Right kidney (tissue), 1 donor: ENCODE results near the gene PGBD5.
"Not testable (repeated sequence)": the region's sequence is repeated elsewhere in the genome, so short reads cannot be mapped to it uniquely, and the experiment has no call there.

Experiments
- DNase-seq: peaks from one replicate; pipeline ENCODE4 v3.0.0-alpha.2; 2016

The PGBD5 gene

DNA sequence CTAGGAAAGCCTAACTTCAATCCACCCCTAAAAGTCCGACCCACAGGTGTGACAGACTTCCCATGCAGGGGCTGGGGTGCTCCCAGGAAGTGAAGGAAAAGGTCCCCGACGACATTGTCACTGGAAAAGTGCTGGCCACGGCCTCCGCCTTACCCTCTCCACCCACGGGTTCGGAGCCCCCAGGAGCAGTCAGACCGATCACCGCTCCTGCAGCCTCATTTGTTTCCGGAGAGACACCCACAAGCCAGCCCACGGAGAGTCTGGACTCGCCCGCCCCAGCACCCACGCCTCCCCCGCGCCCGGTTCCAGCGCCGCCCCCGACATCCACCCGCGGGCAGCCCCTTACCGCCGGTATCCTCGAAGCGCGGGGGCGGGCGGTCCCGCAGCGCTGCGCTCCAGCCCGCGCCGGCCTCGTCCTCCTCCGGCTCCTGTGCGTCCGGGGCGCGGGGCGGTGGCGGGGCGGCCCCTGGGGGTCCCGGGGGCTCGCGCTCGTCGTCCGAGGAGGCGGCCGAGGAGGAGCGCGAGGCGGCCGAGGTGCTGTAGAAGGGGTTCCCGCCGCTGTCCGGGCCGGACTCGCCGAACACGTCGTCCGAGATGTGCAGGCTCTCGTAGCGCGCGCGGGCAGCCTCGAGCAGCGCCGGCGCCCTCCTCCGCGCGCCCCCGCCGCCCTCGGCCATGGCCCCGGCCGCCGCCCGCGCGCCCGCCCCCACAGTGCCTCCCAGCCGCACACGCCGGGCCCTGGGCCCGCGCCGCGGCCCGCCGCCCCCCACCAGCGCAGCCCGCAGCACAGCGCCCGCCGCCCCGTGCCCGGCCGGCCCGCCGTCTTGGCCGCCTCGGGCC lies 660 bp downstream of the PGBD5 start:
- DNase-seq, result peak; percentile 31

DNA sequence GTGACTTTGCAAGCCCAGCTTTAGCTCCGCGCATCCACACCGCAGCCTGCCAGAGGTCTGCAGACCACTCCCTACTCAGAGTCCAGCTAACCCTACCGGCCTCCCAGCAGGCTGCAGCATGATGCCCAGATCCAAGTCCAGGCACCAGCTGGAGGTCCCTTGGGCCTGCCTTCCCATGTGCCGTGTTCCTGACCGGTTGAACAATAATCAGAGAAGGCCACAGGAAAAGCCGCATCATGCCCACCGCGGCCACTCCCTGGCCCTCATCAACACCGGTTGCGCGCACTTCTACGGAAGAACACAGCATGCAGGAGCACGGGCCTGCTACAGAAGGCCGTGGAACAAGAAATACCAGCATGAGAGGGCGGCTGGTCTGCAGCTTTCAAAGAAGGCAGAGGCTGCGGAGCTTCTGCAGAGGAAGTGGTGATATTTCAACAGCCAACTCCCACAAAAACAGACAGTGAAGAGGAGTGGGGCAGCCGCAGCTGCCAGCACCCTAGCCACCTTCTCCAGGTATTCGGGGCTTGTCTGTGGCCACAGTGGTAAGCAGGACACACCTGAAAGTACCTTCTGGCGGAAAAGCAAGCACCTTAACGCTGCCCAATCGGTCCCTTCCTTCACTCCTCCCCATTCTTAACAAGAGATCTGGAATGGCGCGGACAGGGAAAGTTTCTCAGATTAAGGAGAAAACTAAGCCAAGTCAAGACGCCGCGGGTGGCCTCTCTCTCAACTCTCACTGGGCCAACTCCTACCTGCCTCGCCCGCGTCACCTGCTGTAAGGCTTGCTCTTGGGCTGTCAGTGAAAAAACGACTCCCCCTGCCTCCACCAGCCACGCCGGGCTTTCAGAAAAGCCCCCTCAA lies 1.5 kb downstream of the PGBD5 start:
- peak; percentile 44 for DNase-seq

DNA sequence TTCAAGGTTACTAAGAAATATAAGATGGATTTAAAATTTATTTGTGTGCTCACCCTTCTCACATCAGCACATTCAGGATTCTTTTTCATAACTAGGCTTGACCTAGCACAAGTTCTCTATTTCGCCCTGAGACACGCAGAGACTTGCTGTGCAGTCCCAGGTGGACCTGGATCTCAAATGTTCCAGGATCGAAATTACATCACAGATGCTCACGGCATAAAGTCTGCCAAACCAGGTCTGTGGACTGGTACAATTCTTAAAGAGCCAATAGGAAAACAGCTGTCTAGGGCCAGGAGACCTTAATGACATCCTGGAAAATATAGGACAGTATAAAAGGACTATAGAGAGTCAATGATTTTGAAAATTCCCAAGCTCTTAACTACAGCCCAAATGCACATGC lies 2.2 kb downstream of the PGBD5 start:
- no peak for DNase-seq

DNA sequence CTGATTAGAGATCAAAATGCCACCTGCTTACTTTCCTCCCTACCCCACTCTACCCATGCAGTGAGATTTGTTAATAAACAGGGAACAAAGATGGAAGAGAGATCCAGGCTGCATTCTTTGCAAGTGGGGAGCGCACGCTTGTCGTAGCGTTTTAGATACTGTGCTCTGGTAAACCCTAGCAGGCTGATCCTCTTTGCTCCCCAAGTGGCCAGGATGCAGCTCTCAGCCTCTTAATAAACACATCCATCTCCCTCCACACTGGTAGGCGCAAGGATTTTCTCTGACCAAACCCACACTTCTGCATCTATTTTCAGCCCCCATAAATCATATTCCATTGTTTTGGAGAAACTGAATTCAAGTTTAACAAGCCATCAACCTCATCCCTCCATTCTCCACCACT lies 2.9 kb downstream of the PGBD5 start:
- no peak for DNase-seq

DNA sequence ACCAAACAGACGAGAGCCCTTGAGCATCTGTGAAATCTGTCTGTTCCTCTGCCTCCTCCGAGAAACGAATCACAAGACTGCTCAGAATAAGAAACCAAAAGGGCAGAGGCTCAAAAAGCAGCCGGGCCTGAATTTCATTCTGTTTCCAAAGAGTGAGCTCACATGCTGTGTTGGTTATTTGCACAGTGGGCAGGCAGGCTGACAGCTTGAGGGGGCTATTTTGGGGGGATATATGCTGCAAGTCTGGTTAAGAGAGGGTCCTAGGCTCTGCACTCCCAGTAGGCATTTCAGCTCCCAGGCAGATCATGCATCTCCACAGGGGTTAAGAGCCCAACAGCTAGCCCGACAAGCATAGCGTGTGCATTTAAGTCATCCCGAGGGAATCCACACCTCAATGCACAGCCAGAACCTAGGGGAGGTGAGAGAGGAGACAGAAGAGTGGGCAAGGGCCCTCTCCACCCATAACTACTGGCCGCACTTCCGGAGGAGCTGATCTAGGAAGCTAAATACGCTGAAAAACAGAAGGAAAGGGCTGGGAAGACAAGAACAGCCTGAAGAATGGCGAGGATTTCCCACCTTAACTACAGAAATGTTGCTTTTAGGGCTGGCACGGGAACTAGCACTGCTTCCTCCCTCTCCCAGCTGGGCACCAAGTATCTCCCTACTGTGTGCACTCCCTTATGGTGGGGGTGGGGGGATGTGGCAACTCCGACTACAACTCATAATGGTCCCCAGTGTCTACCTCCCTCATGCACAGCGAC lies 3.7 kb downstream of the PGBD5 start:
- DNase-seq, result no peak

DNA sequence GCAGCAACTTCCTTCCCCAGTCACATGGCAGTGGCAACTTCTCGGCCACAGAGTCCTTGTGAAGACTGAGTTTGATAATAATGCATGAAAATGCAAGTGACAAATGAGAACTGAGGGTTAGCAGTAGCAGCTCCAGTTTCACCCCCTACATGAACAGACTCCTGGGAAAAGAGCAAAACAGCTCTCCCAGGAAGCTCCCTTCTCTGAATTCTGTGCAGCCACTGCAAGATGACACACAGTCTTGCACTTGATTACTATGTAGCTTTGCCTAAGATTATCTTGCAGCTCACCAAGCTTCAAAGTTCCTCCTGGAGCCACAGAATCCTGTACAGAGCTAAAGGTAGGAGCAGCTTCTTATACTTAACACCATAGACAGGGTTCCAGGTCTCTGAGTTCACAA lies 4.7 kb downstream of the PGBD5 start:
- DNase-seq, result no peak

DNA sequence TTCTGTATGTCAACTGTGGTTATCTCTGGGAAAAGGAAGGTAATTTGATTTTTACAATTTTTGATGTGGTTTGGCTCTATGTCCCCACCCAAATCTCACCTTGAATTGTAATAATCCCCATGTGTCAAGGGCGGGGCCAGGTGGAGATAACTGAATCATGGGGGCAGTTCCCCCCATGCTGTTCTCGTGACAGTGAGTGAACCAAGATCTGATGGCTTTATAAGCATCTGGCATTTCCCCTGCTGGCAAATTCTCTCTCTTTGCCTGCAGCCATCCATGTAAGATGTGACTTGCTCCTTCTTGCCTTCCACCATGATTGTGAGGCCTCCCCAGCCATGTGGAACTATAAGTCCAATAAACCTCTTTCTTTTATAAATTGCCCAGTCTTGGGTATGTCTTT lies 5.8 kb downstream of the PGBD5 start:
- not testable (repeated sequence) for DNase-seq

DNA sequence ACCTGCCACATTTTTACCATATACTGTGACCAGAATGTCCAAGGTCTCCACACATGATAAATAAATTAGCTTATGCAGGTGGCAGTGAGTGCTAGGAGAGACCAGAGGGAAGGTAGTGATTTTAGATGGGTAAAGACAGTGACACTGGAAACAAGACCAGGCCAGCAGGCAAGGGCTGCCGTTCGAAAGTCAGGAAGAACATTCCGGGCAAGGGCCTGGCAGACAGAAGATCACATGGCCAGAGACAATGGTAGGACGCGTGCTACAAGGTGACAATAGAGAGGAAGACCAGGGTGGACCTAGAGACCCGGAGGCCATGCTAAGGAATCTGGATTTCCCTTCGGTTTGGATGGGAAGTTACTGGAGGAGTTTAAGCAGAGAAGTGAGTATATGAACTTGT lies 9.7 kb downstream of the PGBD5 start:
- no peak for DNase-seq

DNA sequence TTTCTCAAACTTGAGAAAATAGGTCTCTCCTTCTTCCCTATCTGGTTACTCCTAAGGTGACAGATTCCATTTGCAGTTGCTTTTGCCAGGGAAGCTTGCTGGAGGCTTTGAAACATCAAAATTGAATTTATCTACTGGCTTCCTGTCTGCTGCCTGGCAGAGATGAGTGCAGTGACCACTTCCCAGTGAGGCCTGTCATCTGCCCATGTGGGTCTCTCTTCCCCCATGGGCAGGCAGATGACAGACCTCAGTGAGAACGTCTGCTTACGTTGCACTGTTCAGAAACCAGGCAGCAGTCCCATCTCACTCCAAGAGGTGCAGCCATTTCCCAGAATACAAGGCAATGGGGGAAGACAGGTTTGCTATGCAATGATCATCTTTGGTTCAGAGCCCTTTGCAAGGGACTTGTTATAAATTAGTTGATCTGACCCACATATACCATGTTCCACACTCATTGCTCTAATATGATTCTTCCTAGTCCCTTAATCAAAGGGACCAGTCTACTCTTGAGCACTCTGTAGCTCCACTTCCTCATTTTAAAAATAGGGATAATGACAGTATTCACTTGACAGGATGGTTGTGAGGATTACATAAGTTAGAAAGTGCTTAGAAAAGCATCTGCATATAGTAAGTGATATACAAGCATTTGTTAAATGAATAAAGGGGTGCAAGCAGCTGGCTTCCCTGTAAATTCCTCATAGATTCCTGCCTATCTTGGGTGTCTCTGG lies 10.6 kb downstream of the PGBD5 start:
- DNase-seq, result no peak

DNA sequence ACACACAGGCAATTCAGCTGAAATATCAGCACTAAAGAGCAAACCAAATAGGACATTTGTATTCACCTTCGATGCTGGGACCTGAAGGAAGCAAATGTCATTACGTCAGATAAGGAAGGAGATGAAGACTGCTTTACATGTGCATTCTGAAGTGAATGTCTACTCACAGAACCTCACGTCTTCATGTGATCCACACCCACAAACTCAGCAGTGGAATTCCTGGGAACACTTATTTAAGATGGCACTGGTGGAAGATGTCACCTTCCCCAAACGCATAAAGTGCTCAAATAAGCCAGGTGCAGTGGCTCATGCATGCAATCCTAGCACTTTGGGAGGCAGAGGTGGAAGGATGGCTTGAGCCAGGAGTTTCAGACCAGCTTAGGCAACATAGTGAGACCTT lies 11.4 kb downstream of the PGBD5 start:
- DNase-seq, result no peak

DNA sequence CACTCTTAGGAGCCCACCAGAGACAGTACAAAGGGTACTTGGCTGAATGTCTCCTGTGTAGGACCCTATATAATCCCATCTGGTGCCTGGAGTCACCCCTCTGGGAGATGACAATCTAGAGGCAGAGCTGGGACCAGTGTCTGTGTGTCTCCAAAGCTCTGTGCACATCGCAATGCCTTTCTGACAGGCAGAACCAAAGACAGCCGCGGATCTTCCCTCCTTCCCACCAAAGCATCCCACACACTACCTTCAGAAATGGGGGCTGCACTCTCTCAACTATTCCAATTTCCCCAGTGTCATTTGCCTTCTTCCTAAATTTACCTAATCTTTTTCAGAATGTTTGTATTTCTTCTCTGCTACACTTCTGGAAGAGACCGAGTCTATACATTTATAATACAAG lies 12.0 kb downstream of the PGBD5 start:
- no peak for DNase-seq

DNA sequence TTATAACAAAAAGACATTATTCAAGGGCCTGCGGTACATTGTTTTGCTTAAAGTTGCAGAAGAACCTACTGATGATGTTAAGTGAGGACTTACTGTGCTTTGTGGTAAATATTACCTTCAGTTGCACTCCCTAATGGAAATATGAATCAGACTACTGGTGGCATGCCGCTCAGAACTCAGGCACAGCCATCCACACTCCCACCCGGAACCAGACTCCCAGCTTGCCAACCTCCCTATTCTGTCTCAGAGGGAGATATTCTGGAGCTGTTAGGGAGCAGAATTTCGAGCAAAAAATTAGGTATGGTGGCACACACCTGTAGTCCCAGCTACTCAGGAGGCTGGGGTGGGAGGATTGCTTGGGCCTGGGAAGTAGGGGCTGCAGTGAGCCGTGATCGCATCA lies 13.1 kb downstream of the PGBD5 start:
- no peak for DNase-seq

DNA sequence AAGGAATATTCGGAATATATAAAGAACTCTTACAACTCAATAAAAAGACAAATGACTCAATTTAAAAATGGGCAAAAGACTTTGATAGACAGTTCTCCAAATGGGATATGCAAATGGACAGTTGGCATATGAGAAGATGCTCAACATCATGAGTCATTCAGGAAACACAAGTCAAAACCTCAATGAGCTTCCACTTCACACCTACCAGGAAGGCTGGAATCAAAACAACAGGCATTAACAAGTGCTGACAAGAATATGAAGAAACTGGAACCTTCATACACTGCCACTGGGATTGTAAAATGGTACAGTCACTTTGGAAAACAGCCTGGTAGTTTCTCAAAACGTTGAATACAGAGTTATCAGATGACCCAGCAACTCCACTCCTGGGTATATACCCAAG lies 17.2 kb downstream of the PGBD5 start:
- DNase-seq, result no peak

DNA sequence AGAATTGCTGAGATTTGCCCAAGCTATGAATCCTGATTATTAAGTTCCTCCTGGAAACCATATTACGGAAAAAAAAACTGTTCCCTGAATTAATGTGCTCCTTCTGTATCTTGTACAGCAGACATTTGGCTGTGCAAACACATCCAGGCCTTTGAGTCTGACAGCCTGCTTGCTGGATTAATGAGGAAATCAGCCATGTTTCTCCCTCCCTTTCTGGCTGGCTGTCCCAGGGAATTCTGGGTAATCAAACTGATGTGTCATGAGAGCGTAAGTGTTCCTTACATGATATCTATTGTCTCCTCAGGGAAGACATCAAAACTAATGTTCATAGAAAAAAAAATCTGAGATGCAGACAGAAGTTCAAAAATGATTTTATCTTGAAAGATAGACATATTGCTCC lies 18.8 kb downstream of the PGBD5 start:
- no peak for DNase-seq

DNA sequence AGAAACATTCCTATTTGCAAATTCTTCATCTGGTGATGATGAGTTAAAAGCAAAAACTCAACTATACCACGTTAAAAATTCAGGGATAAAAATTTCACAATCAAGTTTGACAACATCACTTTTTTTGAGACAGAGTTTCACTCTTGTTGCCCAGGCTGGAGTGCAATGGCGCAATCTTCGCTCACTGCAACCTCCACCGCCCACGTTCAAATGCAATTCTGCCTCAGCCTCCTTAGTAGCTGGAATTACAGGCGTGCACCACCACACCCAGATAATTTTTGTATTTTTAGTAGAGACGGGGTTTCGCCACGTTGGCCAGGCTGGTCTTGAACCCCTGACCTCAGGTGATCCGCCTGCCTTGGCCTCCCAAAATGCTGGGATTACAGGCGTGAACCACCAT lies 19.4 kb downstream of the PGBD5 start:
- not testable (repeated sequence) for DNase-seq

DNA sequence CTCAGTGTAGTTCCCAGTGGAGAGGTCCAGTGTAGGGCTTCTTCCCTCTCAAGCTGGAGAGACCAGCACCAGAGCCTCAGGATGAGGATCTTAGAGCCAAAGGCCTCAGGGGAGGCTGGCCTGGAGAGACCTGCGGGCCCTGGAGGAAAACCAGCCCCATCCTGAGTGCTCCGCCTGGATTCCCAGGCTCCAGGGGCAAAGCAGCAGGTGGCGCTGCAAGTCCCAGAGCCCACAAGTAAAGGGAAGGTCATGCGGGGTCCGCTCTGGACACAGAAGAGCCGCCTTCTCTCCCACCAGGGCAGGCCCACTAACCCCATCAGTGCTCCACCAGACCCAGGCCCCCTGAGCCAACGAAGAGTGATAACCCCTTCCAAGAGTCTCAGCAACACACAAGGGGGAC lies 22.7 kb downstream of the PGBD5 start:
- no peak for DNase-seq

DNA sequence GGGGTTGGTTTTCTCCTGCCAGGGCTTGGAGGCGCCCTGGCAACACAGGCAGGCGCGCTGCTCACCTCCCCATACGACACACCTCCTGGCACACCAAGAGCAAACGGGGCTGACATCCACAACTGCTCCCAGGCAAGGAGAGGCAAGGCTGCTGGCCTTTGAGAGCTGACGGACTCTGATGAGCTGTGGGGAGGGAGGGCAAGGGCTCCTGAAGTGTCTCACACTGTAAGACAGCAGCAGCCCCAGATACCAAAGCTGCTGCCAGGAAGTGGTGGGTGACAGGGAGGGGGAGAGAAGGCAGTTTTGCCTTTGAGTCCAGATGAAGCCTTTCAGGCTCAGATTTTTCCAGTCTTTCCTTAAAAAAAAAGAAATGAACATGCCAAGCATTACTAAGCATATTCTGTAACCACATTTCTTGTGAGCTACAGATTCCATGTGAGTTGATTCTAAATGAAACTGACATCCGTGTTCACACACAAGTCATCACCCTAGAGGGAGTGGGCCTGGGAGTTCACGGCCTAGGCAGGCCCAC lies 24.3 kb downstream of the PGBD5 start:
- no peak for DNase-seq

DNA sequence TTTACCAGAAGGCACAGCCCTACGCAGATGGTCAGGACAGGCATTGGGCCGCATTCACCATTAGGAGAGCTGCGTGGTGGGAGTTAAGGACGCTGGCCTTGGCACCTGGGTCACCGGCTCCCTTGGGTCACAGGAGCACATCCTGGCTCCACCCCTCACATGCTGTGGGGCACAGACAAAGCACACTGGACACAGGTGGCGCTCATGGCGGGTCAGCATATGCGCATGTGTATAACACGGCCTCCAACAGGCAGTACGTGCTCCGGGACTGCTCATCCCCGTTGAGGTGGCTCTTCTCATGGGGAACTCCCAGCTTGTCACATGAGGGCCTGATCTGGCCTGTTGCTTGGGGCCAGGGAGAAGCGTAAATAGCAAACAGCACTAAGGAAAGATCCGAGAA lies 25.0 kb downstream of the PGBD5 start:
- no peak for DNase-seq

DNA sequence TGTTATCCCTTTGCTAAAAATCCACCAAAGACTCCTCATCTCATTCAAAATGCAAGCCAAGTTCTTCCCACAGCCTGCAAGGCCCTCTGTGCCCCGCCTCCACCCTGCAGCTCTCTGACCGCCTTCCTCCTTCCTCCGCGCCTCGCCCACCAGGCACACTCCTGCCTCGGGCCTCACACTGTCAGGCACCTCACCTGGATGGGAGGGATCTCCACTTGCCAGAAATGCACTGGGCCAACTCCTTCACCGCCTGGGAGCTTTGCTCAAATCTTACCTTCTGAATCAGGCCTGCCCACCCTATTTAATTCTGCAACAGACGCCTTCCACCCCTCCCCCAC lies 26.2 kb downstream of the PGBD5 start:
- DNase-seq, result no peak

DNA sequence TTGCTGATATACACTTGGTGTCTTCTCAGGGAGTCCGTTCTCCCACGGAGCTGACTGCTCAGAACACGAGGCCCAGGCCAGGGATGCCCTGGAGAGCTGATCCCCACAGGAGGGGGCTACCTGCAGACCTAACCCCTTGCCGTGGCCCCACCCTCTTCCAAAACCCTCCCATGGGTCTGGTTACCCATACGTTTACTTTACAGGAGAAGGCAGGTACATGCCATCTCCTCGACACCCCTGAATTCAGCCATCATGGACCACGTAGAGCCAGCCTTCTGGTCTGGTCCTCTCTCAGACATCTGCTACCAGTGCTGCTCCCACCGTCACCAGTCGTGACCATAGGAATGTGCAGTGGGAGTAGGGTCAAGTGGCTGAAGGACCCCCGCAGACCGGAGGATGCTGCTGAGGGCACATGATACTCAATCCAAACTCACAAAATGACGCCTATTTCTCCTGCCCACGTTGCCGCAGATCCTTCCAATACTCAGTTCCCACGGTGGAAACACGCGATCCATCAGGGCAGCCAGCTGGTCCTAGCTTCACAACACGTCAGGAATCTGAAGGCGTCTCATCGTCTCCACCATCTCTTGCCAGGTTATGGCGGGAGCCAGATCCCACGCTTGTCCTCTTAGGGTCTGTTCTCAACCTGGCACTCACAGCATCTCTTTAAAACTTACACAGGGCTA lies 26.7 kb downstream of the PGBD5 start:
- DNase-seq, result no peak

DNA sequence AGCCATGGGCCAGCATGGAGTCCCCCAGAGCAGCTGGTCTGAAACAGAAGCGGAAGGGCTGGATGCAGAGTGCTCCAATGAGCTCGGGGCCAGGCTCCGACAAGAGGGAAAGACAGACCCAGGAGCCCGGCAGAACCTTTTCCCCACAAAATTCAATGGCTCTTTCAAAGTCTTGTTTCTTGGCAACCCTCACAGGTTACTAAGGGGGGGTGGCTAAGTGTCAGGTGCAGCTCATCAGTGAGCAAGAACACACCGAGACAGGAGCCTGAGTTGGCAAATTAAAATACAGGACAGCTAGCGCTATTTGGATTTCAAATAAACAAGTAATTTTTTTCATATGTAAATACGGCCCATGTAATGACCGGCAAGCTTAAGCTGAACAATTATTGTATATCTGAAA lies 27.3 kb downstream of the PGBD5 start:
- no peak for DNase-seq

DNA sequence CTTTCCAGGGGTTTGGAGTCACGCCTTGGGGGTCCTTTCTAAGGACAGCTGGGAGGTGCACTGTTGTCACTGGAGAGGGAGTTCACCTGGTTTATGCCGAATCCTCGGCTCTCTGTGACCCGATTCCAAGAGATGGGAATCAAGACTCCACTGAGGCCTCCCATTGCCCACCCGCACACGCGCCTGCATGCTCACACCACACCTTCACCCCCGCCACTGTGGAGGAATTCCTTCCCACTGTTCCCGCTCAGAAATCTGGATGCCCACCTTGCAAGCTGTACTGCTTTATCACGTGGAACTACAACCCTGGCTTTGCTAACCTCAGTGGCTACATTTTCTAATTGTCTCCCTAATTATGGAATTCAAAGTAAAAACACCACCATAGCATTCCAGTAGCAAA lies 29.2 kb downstream of the PGBD5 start:
- DNase-seq, result no peak
